Right forelimb (tissue), 1 donor: ENCODE measurements around the gene PXN.
"Not testable (repeated sequence)": the region's sequence is repeated elsewhere in the genome, so short reads cannot be mapped to it uniquely, and the experiment has no call there.

Experiments used
- DNase-seq: peaks from one replicate; pipeline ENCODE4 v3.0.0-alpha.2; 2018

Gene PXN

DNA sequence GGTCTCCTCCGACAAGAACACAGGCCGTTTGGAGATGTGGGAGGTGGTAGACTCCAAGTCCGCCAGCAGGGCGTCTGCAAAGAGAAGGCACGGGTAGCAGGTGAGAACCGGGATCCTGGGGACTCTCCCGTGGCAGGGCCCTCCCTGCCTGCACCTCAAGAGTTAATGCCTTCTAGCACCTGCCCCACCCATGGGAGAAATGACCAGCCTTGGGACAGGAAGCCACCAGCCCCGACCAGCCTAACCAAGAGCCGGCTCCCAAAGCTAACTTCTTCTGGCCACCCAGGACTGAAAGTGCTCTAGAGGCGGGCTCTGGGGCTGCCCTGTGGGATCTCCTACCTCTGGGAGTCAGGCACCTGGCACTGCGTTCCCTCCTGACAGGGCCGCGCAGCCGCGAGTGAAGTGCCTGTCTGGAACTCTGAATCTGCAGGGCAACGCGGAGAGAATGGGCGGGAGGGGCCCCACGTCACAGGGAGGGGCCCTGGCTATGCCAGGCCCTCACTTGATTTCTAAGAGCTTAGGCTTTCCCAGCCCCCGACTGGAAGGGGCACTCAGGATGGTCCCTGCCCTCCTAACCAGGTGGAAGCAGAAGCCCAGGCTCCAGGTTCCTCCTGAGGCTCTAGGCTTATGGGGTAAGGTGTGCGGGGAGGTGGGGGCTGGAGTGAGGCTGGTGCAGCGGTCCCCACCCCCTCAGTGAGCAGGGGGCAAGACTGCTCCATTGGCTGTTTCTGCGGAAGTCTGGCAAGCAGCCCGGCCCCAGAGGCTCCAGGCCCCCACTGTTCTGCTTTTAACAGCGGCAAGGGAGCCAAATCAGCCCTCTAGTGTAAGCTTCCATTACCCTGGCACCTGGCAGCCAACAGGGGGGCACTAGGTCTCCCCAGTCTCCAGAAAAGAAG, 41.0 kb downstream of the PXN start:
- no peak for DNase-seq

DNA sequence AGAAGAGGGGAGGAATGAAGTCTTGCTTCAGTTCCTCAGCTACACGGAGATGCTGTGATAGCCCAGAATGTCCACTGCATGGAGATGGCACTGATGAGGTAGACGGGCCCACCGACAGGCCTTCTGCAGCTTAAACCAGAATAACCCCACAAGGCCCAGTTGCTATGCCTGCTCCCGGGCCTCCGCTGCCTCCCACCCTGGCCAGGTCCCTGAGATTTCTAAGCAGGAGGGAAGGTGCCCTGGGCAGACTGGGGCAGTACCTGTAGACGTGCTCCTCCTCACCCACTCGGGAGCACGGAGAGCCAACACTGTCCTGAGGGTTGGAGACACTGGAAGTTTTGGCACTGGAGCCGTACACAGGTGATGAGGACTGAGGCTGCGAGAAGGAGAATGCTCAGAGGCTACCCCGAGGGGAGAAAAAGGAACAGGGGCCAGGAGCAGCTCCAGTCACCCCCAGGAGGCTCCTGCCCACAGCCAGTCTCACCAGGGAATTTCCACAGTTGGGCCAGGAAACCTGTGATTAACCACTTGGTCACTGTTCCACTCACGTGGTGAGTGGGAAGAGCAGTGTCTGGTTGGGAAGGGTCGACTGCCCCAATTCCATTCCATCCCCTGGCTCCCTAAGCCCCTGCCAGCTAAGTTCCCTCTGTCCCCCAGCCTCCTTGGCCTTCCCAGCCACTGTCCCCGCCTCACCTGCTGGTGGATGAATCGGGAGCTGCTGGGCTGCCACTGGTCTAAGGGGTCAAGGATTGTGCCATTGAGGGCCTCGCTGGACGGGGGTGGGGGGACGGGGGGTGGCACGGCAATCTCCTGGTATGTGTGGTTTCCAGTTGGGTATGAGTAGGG, 41.8 kb downstream of the PXN start:
- peak; percentile 36 for DNase-seq

DNA sequence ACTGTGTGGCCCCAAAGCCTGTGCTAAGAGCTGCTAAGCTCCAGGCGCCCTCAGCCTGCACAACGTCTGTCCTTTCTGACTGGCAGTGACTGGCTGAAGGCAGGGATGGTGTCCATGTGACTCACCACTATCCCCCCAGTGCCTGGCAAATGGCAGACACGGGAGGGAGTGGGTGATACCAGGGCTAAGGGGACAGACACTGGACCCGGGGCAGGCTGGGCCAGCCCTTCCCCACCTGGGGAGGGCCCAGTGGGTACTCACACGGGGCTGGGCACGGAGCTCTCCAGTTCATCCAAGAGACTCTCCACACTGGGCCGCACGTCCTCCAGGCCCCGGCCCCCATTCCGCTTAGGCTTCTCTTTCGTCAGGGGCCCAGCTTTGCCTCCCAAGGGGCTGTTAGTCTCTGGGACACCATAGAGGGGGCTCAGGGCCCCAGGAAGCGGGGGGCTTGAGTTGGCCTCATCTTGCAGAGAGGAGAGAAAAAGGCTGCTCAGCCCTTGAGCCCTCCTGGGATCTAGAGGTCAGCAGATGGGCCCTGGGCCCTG, 43.2 kb downstream of the PXN start:
- peak; percentile 26 for DNase-seq

DNA sequence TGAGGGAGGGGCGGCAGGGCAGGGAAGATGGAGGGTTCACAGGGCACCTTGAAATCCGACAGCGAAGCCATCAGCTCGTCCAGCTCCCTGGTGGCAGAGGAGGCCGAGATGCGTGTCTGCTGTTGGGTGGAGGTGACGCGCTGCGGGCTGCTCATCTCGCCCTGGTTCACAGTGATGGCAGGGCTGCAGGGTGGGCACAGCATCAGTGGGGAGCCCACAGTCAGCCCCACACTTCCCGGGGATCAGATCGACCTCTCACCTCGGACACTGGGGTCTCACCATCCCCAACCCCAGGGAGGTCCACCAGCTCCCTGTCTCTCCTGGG, 44.0 kb downstream of the PXN start:
- no peak for DNase-seq

DNA sequence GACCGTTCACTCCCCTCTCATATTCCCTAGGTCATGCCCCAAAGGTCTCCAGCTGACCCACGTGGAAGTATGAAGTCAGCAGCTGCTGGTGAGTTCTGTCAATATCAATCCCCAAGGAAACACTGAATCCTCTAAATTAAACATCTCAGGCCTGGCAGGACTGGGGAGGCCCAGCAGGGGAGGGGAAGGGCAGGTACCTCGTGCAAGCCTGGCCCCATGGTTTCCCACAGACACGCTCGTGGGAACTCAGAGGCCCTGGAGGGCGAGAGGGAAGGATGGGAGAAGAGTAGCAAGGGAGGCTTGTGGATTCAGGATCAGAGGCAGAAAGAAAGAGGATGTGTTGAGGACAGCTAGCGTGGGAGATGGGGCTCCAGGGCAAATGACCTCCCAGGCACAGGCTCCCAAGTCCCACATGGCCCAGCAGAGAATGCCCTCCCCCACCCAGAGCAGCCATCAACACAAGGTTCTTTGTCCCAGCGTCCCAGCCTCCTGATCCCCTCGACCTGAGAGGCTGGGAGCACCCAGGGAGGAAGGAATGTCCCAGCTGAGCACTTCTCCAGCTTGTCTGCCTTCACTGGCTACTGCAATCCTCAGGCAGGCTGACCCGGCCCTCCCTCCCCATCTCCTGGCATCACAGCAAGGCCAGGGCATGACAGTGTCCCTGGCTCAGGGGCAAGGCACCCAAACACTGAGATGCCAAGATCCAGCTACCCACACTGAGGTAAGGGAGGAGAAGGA, 44.5 kb downstream of the PXN start:
- peak; percentile 41 for DNase-seq

DNA sequence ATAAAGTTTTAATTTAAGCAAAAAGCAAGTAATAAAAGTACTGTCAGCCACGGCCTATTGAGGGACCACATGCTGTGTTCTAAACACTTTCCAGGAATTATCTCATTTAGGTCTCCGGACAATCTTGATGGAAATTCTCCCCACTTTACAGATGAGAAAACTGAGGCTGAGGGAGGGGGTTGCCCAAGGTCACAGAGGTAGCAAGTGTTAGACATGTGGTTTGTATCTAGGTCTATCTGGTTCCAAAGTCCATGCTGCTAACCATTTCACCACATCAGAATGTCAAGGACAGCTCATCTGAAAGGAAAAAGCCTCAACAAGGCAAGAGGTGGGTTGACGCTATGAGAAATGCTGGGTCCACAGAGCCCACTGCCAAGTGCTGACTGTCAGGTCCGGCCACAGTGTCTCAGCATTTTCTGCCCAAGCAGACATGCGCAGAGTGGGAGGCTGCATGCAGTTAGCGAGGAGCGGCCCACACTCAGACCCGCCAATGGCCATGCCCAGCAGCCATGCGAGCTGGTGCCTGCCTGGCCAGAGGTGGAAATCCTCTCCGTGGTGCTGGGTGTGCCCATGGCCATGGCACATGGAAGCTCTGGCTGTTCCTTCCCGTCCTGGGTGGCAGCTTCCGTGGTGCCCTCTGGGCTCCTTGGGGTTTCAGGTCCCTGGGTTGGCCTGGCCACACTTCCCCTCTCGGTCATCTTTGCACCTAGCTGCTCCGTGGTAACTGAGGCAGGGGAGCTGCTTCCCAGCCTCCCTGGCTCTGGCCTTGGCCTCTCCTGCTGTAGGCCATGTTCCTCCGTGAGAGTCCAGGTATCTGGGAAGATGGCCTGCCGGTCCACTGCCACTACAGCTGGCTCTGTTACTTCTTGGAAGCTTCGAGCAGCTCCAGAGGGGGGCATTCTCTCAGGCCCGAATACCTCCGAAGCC, 46.6 kb downstream of the PXN start:
- DNase-seq: no peak

DNA sequence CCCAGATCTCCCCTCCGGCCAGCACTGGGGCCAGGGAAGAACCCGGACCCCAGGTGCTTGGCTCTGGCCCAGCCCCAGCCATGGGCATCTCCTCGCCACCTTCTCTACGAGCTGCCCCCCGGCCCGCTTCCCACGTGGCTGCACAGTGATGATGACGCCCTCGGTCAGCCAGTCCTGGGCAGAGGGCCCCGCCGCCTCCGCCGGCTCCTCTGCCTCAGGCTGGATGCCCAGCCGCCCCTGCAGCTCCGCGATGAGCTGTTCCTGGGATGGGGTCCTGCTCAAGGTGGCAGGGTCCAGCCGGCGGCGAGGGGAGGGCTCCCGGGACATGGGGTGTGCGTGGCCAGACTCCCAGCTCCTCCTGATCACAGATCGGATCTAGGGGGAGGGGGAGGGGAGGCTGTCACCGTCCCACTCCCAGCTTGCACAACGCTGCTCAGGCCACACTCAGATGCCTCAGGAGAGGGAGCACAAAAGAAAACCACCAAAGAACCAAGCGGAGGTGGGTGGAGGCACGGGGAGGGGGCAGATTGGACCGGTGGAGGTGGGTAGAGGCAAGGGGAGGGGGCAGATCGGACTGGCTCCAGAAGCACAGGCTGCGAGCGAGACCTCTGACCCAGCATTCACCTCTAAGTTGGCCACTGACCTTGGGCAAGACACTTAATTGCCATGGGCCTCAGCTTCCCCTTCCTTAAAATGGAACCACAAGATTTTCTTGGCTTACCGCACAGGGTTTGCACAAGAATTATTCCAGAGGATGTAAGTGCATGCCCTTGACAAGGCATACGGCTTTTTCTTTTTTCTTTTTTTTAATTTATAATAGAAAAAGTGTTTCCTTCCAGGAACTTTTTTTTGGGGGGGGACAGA, 48.6 kb downstream of the PXN start:
- peak; percentile 33 for DNase-seq

DNA sequence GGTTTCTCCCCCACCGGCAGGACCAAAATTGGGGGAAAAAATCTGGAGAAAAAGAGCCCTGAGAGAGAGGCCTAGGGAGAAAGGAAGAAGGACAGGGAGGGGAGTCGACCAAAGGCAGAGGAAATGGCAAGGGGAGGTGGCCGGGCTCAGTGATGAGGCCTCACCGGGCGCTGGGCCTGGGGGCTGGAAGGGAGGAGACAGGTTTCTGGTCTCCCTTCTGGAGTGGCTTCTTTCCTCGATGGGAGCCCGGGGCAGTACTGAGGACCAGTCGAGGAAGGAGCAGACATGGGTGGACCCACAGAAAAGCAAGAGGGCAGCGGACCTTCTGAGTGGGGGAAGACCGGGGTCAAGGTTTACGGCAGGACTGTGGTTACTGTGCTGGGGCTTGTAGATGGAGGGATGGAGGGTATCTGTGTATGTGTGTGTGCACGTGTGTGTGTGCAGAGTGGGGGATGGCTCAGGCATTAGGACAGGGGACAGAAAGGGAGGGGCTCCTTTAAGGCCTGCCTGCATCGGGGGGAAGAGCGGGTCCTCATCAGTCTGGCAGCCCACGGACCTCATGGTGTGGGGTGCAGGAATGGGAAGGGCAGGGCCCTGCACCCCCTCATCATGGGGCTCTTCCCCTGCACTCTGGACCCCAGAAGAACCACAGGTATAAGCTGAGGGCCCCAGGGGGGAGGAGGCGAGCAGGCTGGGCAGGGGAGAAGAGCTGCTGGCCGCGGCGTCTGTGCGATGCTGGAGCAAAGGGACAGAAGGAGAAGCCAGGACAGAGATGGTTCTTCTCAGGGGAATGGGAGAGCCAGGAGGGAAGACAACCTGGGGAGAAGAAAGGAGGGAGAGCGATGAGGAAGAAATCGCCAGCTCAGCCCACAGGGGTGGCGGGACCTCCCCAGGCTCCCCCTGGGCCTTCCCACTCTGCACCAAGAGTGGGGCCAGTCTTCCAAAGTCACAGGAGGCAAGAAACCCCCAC, 49.5 kb downstream of the PXN start:
- DNase-seq: peak; percentile 28

DNA sequence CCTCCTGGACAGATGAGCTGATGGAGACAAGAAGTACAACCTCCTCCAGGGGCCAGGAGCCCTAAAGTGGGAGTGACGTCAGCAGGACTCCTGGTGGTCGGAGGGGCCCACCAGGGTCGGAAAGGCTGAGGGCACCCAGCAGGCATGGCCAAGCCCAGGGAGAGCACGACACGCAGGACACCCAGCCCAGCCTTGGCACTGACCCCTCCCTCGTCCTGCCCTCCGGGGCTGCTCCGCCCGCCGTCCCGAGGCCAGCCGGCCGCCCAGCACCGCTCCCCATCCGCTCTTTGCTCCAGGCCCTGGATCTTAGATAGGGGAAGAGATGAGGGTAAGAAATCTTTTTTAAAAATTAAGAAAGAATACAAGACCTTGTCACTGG, 50.2 kb downstream of the PXN start:
- no peak for DNase-seq

DNA sequence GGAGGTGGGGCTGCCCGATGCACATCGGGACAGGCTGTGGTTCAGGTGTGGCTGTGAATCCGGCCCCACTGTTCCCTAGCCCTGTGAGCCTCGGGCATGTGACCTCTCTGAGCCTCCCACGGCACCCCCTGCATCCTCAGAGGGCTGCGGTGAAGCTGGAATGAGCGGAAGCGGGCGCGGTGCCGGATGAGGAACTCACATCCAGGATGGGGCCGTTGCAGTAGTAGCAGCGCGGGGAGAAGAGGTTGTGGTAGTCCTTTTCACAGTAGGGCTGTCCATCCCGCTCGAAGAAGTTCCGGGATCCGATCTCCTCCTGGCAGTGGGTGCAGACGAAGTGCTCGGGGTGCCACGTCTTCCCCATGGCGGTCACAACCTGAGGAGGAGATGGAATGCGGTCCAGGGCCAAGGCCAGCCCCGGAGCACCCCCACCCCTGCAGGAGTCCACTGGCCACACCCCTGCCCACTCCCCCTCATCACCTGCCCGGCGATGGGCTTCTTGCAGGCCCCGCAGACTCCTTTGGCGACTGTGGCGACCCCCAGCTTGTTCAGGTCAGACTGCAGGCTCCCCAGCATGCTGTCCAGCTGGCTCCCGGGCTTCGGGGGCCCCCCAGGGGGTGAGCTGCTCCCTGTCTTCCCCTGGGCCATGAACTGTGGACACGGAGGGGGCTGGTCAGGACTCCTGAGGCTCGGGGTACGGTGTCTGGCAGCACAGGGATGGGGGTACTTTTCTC, 50.7 kb downstream of the PXN start:
- DNase-seq: no peak

DNA sequence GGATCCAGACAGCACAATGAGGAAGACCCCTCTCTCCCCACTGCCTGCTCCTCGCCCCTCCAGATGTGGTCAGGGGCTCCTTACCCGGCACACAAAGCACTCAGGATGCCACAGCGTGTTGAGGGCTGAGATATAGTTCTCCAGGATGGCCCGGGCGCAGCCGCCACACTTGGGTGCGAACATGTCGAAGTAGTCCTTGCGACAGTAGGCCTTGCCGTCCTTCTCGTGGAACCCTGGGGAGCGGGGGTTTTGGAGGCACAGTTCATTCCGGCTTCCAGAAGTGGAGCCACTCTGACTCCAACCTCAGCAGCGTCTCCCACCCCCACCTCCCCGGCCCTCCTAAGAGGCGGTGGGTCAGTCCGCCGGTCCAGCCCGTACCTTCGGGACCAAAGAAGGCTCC, 51.8 kb downstream of the PXN start:
- DNase-seq: no peak

DNA sequence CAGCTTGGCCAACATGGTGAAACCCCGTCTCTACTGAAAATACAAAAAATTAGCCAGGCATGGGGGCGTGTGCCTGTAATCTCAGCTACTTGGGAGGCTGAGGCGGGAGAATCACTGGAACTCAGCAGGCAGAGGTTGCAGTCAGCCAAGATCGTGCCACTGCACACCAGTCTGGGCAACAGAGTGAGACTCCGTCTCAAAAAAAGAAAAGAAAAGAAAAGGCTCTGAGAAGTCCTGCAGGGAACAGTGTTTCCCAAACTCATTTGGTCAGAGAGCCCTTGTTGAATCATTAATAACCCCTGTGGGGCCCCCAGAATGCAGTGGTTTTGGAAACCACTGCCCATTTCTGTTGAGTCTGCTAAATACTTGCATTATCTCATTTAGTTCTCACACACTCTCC, 52.3 kb downstream of the PXN start:
- DNase-seq: not testable (repeated sequence)

DNA sequence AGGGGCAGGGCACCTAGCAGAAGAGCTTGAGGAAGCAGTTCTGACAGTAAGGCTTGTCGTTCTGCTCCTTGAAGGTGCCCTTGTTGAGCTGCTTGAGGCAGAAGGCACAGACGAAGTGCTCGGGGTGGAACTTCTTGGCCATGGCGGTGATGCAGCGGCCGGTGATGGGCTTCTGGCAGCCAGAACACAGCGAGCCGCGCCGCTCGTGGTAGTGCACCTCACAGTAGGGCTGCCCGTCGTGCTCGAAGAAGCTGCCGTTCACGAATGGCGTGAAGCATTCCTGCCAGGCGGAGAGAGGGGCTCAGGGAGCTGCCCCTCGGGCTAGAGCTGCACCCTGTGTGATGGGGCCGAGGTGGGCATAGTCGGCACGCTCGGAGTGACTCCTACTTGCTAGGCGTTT, 53.2 kb downstream of the PXN start:
- DNase-seq: no peak

DNA sequence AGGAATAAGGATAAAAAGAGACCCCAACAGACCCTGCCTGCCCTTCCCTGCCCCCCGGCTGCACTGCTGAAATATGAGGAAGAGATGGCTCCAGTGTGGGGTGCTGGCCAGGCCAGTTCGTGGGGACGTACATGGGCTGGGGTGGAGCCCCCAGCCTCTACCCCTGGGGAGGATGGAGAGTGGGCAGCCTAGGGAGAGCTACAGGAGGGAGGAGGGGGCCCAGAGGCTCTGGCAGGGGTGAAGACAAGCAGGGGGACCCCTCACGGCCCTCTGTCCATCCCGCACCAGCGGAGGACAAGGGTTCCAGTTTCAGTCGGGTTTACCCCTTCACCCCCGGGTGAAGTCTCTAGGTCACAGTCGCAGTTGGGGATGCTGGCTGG, 53.6 kb downstream of the PXN start:
- DNase-seq: no peak

DNA sequence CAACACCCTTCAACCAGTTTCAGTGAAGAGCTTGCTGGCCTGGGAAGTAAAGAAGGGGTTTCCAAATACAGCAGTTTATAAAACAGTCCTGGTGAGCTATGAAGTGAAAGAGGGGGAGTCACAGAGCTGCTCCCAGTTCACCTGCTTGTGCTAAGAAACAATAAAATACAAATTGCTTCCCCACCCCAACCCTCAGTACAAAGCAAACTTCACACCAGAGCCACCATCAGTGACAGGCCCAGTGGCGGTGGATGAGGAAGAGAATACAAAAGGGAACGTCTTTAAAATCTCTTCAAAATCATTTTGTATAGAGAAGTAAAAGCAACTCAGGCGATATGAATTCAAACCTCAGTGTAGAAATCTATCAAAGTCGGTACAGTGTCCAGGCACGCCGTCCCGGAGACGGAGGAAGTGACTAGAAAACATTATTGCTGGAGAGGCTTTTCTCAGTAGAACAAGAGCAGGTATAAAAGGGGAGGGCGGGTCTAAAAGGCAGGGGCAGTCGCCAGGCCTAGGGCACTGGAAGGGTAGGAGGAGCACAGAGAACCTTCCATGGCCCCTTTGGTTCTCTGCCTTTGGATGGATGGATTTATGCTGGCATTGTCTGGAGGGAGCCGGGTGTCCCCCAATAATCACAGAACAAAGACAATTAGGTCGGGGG, 54.2 kb downstream of the PXN start:
- DNase-seq: no peak

DNA sequence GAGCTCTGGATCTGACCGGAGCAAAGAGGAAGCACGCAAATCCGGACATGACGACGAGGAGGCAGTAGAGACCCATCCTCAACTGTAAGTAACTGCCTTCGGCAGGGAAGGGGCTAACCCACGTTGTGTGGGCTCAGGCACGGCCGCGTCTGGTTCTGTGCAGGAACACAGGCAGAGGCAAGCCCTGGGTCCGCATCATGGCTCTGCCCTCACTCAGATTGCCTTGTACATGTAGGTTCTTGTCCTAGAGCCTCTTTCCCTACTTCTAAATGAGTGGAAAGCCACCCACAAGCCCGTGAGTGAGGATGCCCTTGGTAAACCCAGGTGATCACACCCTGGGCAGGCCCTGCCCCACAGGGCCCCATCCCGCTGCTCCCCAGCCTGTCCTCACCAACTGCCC, 55.7 kb downstream of the PXN start:
- DNase-seq: no peak

DNA sequence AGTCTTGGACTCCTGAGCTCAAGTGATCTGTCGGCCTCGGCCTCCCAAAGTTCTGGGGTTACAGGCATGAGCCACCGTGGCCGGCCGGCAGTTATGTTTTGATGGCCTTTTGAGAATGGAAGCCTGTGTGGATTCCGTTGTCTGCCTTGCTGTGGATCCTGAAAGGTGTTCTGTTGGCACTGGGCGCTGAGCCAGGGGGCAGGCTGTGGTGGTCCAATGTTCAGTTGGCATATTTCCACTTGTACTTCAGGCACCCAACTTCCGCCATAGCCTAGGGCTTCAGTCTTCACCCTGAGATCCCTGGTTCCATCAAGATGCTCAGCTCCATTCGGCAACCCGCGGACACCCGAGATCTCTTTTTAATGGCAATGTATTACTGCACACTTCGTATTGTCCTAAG, 58.3 kb downstream of the PXN start:
- no peak for DNase-seq

DNA sequence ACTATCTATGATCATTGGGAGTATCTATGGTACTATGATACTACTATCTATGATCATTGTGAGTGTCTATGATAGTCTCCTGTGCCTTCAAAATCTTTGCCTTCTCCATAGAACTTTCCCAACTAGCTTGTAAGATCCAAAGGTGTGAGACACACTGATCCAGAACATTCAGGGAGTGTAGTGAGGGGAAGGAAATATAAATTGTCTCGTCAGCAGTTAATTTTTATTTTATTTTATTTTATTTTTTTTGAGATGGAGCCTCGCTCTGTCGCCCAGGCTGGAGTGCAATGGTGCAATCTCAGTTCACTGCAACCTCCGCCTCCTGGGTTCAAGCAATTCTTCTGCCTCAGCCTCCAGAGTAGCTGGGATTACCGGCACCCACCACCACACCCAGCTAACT, 58.7 kb downstream of the PXN start:
- not testable (repeated sequence) for DNase-seq

DNA sequence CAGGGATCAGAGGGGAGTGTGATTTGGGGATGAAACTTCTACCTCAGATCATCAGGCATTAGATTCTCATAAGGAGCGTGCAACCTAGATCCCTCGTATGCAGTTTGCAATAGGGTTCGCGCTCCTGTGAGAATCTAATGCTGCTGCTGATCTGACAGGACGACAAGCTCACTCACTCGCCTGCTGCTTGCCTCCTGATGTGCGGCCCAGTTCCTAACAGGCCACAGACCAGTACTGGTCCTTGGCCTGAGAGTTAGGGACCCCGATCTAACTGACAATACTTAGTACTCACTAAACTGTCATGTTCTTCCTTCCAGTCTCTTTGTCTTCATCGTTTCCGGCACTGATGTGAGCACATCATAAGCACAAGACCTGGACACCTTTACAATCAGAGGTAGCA, 59.3 kb downstream of the PXN start:
- no peak for DNase-seq
